ENCODE data around the gene BNIP5.

- TF ChIP-seq CSDC2 (CRISPR knock-in tag; IDR thresholded peaks at IDR 0.05) (no peak), ISL1 (CRISPR knock-in tag; IDR thresholded peaks at IDR 0.05) (no peak), BACH2 (CRISPR knock-in tag; IDR thresholded peaks at IDR 0.05; ENCODE audit: borderline replicate concordance) (no peak), TSHZ2 (CRISPR knock-in tag; IDR thresholded peaks at IDR 0.05) (no peak), ARNTL (CRISPR knock-in tag; IDR thresholded peaks at IDR 0.05; ENCODE audit: borderline replicate concordance, low read depth) (no peak), ZFP30 (CRISPR knock-in tag; IDR thresholded peaks at IDR 0.05) (no peak), ZNF70 (CRISPR knock-in tag; IDR thresholded peaks at IDR 0.05) (no peak), PATZ1 (CRISPR knock-in tag; IDR thresholded peaks at IDR 0.05; ENCODE audit: borderline replicate concordance) (no peak), ZFP3 (CRISPR knock-in tag; IDR thresholded peaks at IDR 0.05) (no peak)
- TF ChIP-seq, protein P1, sequence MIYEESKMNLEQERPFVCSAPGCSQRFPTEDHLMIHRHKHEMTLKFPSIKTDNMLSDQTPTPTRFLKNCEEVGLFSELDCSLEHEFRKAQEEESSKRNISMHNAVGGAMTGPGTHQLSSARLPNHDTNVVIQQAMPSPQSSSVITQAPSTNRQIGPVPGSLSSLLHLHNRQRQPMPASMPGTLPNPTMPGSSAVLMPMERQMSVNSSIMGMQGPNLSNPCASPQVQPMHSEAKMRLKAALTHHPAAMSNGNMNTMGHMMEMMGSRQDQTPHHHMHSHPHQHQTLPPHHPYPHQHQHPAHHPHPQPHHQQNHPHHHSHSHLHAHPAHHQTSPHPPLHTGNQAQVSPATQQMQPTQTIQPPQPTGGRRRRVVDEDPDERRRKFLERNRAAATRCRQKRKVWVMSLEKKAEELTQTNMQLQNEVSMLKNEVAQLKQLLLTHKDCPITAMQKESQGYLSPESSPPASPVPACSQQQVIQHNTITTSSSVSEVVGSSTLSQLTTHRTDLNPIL (CRISPR knock-in tag; IDR thresholded peaks at IDR 0.05; ENCODE audit: low read depth) = no peak
These were observed 6.8 kb downstream of the BNIP5 start for GRCh38 chr6:36329798-36330291.
